Astrocyte of the hippocampus (primary cell): ENCODE measurements around the gene SMARCAD1.
"Not testable (repeated sequence)": the region's sequence is repeated elsewhere in the genome, so short reads cannot be mapped to it uniquely, and the experiment has no call there.

Experiments used
- DNase-seq: peaks from one replicate; pipeline ENCODE4 v3.0.0; 2011; ENCODE audit warnings: low read depth, low spot score

The SMARCAD1 gene

DNA sequence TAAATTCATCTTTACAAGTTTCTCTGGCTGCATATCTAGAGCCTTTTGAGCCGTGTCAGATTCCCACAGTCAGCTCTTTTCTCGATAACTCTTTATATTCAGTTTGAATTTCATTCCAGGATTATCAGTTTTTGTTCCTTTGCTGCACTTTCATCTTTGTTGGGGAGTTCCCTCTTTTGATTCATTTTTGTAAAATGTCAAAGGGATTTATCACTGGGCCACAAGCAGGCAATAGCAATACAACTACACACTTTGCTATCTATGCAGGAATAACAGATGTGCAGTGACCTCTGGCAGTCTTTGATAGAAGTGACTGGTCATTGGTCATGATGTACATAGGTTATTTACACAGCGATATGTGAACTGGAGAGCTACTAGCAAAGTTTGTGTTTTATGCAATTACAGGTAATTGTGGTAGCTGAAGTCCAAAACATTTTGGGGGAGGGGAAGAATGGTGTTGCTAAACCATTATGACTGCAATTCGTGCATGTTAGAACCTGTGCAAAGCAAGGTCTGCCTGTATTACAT lies 91.1 kb downstream of the SMARCAD1 start:
- no peak for DNase-seq

GRCh38 chr4:94302191-94302590 lies 94.5 kb downstream of the SMARCAD1 start:
- no peak for DNase-seq

DNA sequence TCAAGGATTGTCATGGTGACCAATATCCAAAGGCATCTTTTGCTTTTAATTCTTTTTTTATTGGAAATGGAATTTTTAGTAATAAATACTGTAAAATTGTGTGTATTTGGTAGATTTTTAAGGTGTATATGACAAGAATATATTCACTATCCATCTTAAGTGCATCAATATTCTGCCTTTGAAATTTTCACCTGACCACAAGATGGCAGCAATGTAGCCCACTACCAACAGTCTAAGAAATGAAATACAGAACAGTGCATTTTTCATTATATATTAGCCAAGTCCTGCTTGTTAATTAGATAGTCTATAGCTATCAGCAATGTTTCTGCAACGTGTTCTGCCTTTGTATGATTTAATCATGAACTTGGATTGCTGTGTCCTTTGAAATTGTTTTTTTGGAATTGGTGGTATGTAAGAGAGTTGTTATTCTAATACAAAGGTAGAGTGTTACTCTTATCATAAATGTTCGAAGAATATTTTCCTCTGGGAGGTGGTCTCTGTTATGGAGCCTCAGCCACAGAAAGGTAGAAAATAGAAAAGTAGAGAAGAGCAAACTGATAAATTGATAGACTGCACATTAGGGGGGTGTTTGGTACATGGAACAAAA lies 96.8 kb downstream of the SMARCAD1 start:
- peak; percentile 56 for DNase-seq

DNA sequence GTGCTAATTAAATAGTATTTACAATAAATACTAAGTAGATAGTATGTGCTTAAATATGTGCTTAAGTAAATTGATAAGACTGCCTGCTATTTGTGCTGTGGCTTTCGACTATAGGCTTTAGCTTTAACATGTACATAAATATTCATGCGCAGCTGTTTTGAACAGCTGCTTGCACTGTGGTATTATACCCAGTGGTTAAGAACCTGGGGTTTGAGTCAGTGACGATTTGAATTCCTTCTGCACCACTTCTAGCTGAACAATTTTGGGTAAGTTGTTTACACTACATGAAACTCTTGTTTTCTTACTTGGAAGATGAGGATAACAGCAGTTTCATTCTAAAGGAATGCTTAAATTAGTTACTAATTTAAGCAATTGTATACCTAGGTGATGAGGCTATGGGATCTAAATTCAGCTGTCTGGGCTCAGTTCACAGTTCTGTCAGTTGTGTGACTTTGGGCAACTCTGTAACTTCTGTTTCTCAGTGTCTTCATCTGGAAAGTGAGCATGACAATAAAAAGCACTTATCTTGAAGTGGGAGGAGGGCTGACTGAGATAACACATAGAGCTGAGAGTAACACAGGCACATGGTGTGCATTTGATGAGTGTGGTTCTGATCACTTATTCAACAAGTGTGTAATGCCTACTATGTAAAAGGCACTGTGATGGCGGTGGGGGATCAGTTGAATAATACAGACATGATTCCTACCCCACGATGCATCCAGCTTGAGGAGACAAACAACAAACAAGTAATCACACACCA lies 98.0 kb downstream of the SMARCAD1 start:
- peak; percentile 11 for DNase-seq

GRCh38 chr4:94306713-94307112 lies 99.0 kb downstream of the SMARCAD1 start:
- DNase-seq = no peak

DNA sequence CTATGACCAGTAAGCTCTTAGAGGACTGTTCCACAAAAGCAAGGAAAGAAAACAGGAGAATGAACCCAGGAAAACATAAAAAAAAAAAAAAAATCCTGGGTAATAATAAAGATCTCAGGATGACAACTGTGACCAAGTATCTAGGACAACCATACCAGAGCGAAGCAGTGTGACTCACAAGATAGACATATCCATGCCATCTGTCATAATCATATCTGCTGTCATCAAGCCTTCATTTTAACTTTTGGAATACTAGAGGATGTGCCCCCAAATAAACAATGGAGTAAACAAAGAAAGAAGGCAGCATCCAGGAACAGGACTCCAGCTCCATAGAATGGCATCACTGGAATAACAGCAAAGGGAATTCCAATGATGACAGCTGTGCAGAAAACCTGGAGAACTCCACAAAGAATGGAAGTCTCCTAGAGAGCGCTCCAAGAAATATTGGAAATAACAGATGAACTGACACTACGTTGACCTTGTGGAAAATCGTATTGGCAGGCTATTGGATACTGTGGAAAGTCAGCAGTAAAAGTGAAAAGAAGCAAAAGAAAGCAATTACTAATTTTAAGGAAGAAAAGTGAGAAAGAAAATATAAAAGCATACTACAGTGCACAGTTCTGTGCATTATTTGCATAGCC lies 99.7 kb downstream of the SMARCAD1 start:
- no peak for DNase-seq

GRCh38 chr4:94319927-94320326 lies 112.3 kb downstream of the SMARCAD1 start:
- not testable (repeated sequence) for DNase-seq

DNA sequence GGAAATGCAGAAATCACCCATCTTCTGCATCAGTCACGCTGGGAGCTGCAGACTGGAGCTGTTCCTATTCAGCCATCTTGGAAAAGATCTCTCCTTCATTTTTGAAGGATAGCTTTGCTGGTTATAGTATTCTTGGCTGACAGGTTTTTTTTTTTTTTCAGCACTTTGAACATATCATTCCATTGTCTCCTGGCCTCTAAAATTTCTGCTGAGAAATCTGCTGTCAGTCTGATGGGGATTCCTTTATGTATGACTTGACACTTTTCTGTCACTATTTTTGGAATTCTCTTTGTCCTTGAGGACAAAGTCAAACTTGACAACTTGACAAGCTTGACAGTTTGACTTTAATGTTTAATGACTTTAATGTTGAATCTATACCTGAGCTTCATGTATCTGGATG lies 118.2 kb downstream of the SMARCAD1 start:
- DNase-seq = no peak

DNA sequence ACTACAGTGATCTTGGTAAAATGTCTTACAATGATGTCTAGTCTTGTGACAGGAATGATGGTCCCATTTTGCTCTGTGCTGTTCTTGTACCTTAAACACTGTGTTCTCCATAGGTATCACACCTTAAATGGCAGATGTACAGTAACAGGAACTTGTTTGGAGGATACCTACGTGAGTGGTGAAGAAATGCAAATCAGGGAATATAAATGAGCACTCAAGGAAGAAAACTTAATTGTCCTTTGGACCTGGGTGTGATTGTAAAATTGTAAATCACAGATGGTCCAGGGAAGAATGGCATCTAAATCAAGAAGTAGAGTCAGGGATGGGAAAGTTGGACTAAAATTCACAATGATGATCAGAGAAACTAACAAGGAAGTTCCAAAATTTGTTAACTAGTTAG lies 122.3 kb downstream of the SMARCAD1 start:
- no peak for DNase-seq

GRCh38 chr4:94332983-94333590 lies 125.4 kb downstream of the SMARCAD1 start:
- DNase-seq = no peak

DNA sequence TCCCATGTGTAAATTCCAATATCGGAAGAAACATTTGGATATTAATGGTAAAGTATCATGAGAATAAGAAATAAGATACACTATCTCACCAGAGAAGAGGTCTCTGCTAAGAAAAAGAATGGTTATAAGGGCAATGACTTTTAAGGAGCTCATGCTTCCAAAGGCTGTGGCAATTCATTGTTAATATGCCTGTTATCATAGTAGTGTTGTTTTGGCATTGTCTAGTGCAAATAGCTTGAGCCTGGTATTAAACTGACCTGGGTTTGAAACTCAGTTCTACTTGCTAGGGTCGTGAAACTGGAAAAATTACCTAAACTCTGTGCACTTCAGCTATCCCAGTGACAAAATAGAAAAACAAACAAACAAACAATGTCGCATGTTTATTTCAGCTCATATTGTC lies 126.2 kb downstream of the SMARCAD1 start:
- no peak for DNase-seq

DNA sequence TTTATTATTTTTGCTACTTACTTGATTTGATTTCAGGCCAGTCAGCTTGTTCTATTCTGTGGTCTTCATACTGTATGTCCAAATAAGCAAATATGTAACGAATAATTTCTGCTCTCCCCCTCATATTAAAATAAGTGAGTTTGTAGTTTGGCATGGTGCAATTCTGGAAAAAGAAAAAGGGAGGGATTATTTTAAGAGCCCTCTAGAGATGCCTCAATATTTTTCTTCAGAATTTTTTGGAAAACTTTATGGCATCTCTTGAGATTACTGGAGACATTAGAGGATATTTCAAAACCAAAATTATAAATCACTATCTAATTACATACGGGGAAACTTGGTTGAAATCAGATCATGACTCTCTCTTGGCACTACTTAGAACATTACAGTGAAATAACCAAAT lies 126.8 kb downstream of the SMARCAD1 start:
- DNase-seq = no peak

- no peak for DNase-seq
These were observed 127.3 kb downstream of the SMARCAD1 start for GRCh38 chr4:94334962-94335361.

- no peak for DNase-seq
These were observed 128.6 kb downstream of the SMARCAD1 start for GRCh38 chr4:94336303-94336702.

DNA sequence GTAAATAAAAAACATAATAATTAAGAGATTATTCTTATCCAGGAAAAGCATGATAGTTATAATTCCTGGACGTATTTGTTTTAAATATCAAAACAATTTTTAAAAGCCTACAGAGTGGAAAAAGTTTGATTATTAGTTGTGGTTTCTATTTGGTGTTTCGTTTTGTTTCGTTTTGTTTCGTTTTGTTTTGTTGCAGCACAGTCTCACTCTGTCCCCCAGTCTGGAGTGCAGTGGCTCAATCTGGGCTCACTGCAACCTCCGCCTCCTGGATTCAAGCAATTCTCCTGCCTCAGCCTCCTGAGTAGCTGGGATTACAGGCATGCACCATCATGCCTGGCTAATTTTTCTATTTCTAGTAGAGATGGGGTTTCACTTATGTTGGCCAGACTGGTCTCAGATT lies 129.1 kb downstream of the SMARCAD1 start:
- DNase-seq = not testable (repeated sequence)

- no peak for DNase-seq
These were observed 131.2 kb downstream of the SMARCAD1 start for GRCh38 chr4:94338681-94339351.

DNA sequence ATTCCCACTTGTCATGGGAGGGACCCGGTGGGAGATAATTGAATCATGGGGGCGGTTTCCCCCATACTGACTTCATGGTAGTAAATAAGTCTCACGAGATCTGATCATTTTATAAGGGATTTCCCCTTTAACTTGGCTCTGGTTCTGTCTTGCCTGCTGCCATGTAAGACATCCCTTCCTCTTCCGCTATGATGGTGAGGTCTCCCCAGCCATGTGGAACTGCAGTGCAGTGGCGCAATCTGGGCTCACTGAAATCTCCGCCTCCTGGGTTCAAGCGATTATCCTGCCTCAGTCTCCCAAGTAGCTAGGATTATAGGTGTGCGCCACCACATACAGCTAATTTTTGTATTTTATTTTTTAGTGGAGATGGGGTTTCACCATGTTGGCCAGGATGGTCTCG lies 132.1 kb downstream of the SMARCAD1 start:
- no peak for DNase-seq
